GM15510 (cell line): Measurements from ENCODE around the gene HSPA9.

ENCODE experiments used
- POLR2A ChIP-seq: IDR thresholded peaks from 3 replicates; pipeline ENCODE4 v1.6.1; 2011; ENCODE audit warnings: borderline replicate concordance; ENCODE audit not compliant: insufficient read length; ENCODE audit errors: extremely low read depth

Gene HSPA9

GRCh38 chr5:138579517-138579863 is 4.3 kb upstream of the HSPA9 start:
- no peak for TF ChIP-seq POLR2A

- TF ChIP-seq POLR2A, result no peak
Observed at GRCh38 chr5:138577452-138577851, 2.3 kb upstream of the HSPA9 start.

GRCh38 chr5:138574744-138575193 is 432 bp downstream of the HSPA9 start:
- no peak for TF ChIP-seq POLR2A

- TF ChIP-seq POLR2A, result no peak
Observed at GRCh38 chr5:138573949-138574670, 1.1 kb downstream of the HSPA9 start.

GRCh38 chr5:138573223-138573622 is 2.0 kb downstream of the HSPA9 start:
- TF ChIP-seq POLR2A, result no peak

GRCh38 chr5:138570871-138571270 is 4.3 kb downstream of the HSPA9 start:
- no peak for TF ChIP-seq POLR2A

- TF ChIP-seq POLR2A, result no peak
Observed at GRCh38 chr5:138569782-138570181, 5.4 kb downstream of the HSPA9 start.

- no peak for TF ChIP-seq POLR2A
Observed at GRCh38 chr5:138568061-138568824, 7.0 kb downstream of the HSPA9 start.

GRCh38 chr5:138566792-138567191 is 8.4 kb downstream of the HSPA9 start:
- no peak for TF ChIP-seq POLR2A

- no peak for TF ChIP-seq POLR2A
Observed at GRCh38 chr5:138565100-138565821, 9.9 kb downstream of the HSPA9 start.

- no peak for TF ChIP-seq POLR2A
Observed at GRCh38 chr5:138564242-138564641, 11.0 kb downstream of the HSPA9 start.

GRCh38 chr5:138563340-138564118 is 11.7 kb downstream of the HSPA9 start:
- TF ChIP-seq POLR2A, result no peak

GRCh38 chr5:138560971-138561370 is 14.2 kb downstream of the HSPA9 start:
- TF ChIP-seq POLR2A, result no peak

GRCh38 chr5:138559937-138560336 is 15.3 kb downstream of the HSPA9 start:
- TF ChIP-seq POLR2A, result no peak

- no peak for TF ChIP-seq POLR2A
Observed at GRCh38 chr5:138557677-138558076, 17.5 kb downstream of the HSPA9 start.

- TF ChIP-seq POLR2A, result no peak
Observed at GRCh38 chr5:138554143-138554542, 21.1 kb downstream of the HSPA9 start.
